ENCODE data around the gene SLC30A10.
"Not testable (repeated sequence)": the region's sequence is repeated elsewhere in the genome, so short reads cannot be mapped to it uniquely, and the experiment has no call there.

Gene SLC30A10

DNA sequence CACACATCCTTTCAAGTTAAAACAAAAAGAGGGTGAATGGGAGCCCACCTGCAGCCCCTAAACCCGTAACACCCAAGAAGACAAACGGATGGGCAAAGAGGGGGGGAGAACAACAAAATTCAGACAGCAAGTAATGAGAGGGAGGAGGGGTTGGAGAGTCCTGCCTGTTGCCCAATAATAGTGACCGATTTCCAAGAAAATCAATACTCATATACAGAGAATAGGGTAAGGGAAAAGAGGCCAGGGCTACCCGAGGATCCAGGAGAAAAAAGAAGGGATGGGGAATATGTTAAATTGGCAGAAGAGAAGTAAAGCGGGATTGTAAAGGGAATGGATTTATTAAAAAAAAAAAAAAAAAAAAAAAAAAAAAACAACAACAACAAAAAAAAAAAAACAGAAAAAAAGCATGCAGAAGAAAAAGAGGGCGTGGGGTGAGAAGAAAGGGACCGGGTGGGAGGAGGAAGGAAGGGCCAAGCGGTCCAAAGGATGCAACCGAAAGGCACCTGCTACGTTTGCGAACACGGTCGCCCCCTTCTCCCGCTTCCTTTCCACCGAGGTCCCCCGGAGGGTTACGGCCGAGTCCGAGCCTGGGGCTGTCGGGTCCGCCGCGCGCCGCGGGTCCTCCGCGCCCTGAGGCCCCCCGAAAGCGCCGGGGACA lies 930 bp downstream of the SLC30A10 start:
- DNase-seq (ENCODE audit: low spot score), result no peak

DNA sequence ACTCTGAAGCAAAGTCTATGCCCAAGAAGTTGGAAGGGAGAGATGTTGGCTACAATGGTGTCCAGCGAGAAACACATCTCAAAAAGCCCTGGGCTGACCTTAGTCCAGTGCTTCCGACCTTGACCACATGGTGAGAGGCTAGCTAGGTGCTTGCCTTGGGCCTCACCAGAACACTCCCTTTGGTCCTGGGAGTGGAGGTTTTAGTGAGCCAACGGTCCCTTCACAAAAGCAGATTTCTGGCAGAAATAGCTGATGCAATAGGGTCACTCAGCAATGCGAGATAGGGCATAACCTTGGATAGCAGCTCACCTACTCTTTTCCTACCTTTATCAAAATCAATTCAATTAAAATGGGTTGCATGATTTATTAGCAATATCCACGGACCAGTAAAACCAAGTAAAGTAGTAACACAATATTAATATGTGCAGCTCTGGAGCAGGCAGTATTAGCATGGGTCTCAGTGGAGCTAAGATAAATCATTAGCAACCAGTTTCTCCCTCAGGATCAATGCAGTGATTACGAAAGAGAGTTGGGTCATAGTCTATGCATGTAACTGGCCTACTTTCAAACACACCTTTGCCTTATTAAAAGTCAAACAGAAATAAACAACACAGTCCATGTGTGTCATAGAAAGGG lies 1.9 kb downstream of the SLC30A10 start:
- DNase-seq (ENCODE audit: low spot score), result no peak

DNA sequence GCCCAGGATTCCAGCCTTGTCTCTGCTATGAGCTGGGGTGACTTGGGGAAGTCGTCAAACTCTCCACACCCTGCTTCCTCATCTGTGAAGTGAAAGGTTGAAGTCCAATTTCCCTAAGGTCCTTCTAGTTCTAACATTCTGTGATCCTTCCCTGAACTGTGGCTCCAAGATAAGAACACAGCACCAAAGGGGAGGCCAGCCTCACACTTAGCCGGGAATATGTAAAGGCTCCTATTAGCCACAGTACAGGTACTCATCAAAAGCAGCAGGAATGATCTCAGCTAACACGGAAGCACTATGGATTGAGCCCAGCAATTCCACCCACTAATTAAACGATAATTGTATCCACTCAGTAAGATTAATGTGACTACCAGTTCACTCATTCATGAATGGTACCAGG lies 4.0 kb downstream of the SLC30A10 start:
- DNase-seq (ENCODE audit: low spot score), result no peak

DNA sequence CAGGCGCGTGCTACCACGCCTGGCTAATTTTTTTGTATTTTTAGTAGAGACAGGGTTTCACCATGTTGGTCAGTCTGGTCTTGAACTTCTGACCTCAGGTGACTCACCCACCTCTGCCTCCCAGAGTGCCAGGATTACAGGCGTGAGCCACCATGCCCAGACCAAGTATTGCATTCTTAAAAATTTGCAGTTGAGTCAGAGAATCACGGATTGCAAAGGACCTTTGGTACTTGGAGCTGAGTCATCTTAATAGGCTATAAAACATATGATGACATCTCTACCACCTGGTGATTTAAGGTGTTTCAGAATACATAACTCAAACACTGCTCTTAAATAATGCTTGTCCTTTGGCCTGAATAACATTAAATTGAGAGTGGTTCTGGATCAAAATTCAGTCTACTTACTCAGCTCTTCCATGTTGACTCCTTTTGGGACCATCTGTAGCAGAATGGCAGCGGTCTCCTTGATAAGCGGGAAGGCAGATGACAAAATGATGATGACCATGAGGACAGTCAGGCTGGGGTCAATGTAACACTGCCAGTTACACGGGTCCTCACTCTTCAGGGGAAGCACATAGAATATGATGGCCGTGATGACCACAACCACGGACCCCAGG lies 10.4 kb downstream of the SLC30A10 start:
- DNase-seq (ENCODE audit: low spot score), result no peak

DNA sequence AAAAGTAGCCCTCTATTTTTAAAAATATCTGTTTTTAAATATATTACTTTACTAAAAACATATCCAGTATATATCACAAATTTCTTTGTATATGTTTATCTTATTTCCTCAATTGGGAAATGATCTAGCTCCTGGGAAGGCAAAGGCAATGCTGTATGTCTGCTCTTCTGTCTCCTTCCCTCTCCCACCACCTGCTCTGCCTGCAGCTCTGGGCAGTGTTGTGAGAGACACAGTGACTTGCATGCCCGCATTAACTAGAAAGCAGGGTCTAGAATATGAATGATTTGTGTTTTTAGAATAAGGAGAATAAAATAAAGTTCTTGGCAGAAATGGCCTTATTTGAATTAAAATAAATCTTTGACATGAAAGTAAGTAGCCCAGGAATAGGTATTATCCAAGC lies 11.1 kb downstream of the SLC30A10 start:
- no peak for DNase-seq (ENCODE audit: low spot score)

DNA sequence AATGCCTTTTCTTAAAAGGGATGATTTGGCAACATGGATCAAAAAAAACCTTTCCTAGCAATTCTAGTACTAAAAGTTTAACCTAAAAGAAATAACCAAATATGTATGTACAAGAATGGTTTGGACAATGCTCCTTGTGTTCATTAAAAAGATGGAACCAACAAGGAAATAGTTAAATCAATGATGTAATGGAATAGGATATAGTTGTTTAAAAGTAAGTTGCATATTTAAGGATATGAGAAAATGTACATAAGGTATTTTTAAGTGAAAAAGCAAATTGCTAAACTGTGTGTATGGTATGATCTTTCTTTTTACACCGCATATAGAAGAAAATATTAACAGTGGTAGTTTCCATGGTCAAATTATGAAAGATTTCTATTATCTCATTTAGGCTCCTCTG lies 12.1 kb downstream of the SLC30A10 start:
- no peak for DNase-seq (ENCODE audit: low spot score)

DNA sequence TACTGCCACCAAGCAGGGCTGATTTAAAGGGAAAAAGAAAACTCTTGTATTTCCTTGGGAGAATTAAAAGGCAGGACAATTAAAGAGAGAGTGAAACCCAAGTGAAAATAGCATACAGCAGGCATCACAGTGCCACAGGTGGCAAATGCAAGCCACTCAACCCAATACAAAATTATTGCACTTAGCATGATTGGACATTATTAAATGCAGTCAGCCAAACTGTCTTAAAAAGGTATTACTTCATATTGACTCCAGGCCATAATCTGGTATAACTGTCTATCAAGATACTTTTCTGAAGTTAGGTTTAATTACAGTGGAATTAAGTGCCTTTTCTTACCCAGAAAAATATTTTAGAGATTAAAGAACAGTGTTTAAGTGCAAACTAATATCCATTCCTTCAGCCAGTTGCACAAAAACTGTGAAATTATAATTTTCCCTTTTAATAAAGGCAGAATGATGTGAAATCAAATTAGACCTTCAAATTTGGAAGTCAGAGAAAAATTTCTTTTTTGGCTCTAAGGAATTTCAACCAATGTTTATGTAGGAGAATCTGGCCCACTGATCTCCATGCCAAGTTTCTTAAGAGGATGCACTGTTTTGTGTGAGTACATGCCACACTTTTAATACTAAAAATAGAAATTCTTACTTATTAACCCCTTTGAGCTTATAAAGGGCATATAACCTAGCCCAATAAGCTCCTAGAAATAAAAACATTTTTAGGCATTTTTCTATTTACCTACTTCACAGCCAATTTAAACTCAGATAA lies 15.2 kb downstream of the SLC30A10 start:
- DNase-seq (ENCODE audit: low spot score), result no peak

DNA sequence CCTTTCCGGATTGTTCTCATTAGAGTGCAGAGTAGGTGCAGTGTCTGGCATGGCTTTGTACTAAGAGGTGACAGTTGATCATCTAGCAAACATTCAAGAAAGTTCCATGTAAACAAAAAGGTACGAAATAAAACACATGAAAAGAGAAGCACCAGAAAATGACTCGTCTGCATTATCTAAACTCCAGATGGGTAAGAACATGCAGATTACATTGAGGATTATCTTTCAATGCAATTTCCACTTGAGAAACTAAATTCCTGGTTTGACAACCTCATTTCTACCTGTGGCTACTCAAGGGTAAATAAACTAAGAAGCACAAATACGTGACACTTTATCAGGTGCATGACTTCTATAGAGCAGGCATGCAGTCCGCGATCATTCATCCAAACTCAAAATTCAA lies 17.6 kb downstream of the SLC30A10 start:
- DNase-seq (ENCODE audit: low spot score), result no peak

DNA sequence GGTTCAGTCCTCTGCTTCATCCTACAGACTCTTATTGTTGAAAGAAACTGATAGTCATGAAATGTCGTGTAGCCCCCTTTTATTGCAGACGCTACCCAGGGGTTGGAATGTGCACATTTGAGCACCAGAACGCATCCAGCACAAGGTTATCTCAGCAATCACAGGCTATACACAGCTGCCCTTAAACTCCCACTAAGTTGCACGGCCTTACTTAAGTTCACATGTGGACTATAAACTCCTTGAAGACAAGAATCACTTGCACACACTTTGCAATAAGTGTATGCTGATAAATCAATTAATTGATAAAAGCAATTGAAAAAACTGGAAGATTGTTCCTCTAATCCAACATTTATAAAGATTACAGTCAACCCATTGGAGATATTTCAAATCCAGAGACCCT lies 18.9 kb downstream of the SLC30A10 start:
- no peak for DNase-seq (ENCODE audit: low spot score)

DNA sequence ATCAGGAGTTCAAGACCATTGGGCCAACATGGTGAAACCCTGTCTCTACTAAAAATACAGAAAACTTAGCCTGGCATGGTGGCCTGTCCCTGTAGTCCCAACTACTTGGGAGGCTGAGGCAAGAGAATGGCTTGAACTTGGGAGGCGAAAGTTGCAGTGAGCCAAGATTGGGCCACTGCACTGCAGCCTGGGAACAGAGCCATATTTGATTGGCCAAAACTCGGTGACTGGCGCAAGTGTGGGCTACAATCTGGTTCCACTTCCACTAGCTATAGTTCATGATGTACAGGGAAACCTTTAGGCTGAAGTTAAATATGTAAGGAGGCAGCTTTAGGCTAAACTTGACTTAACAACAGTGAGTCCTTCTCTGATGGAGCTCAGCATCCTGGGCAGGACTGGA lies 20.2 kb downstream of the SLC30A10 start:
- DNase-seq (ENCODE audit: low spot score), result no peak

DNA sequence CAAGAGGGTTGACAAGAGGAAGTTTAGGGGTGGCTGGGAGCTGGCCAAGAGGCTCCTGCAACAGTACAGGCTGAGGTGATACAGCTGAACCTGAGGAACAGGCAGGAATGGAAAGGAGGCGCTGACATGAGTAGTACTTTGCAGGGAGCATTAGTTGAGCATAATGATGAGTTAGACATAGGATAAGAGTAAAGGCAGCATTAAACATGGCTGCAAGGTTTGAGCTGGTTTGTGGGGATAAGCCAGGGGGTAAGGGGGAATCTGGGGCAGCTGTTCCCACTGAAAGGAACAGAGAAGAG lies 20.6 kb downstream of the SLC30A10 start:
- no peak for DNase-seq (ENCODE audit: low spot score)

DNA sequence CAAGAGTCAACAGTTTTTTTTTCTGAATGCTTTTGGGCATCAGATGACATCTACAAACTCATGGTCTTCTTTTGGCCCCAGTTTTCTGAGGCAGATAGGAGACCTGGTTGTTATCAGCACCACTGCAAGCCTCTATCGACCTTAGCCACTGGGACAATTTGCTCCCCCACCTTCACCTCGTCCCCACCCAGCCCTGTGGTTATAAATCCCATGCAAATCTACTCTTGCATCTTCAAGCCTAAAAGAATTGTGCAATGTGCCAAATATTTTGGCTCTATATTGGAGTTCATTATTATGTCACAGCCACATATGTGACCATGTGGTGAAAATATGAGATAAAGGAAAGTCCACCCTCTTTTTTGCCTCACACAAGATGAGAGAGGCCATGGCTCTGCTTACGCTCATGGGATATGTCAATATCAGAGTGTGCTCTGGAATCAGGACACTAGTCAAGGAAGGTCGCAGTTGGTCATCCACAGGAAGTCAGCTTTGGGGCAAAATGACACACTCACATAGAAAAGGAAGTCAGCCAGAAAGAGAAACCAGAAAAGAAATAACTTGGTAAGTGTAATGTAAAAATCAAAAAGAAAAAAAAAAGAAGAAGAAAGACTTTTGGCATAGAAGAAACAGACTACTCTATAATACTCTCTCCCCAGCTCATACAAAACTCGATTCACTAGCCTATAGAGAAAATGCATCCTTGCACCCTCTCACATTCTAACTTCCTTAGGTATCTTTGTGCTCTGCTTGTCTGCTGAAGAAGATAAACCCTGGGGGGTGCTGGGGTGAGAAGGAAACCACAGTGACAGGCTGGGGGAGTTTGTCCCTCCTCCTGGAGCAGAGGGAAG lies 21.2 kb downstream of the SLC30A10 start:
- DNase-seq (ENCODE audit: low spot score), result no peak

DNA sequence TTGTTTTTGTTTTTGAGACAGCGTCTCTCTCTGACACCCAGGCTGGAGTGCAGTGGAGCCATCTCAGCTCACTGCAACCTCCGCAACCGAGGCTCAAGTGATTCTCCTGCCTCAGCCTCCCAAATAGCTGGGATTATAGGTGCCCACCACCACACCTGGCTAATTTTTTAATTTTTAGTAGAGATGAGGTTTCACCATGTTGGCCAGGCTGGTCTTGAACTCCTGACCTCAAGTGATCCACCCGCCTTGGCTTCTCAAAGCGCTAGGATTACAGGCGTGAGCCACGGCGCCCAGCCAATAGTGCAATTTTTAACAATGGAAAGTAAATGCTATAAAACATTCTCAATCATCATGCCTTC lies 21.8 kb downstream of the SLC30A10 start:
- not testable (repeated sequence) for DNase-seq (ENCODE audit: low spot score)

DNA sequence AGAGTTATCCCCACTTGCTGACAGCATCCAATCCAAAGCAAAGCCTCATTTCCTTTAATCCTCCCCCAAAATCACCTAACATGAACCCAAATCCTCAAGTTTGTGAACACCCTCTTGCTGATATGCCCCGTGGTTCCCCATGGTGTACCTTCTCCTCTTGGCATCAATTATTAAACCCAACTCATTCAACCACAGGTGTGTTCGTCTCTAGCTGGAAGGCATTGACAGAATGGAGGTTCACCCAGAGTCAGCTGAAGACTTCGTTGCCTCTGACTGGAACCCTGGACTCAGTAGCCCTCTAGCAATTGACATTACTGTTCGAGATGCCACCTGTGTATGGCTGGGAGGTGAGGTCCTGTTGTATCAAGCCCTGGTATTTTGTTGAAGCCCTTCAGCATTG lies 22.8 kb downstream of the SLC30A10 start:
- DNase-seq (ENCODE audit: low spot score), result no peak

DNA sequence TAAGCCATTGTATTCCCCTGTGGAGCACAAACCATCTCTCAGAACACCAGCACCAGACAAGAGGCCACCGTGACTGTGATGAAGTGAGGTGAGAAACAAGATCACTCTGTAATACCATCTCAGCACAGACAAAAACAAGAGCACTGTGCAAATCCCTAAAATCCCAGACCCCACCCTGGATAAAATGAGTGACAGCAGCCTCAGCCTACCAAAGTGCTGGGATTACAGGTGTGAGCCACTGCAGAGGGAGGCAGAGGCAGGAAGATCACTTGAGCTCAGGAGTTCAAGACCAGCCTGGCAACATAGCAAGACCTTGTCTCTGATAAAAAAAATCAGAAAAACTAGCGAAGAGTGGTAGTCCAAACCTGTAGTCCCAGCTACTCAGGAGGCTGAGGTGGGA lies 23.4 kb downstream of the SLC30A10 start:
- no peak for DNase-seq (ENCODE audit: low spot score)

DNA sequence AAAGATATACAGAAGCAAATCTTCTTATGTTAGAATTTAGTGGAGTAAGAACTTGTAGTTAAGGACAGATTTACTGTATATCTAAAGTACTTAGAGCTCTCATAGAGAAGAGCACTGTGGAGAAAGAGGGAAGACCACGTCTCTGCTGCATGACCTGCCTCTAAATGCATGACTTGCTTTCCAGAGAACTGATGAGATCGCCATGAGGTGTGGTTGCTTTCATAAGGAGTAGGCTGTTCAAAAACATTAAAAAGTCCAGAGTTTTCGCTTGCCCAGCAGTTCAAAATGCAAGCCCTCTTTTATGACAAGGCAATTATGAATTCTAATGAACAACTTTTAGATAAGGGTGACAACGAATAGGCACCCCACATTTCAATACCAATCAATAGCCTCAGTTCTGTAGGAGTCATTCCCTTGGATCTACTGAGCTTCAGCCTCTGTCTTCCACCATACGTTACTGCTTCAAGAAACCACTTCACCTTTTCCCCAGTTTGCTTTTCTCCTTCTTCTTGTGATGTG lies 24.9 kb downstream of the SLC30A10 start:
- DNase-seq (ENCODE audit: low spot score), result no peak

DNA sequence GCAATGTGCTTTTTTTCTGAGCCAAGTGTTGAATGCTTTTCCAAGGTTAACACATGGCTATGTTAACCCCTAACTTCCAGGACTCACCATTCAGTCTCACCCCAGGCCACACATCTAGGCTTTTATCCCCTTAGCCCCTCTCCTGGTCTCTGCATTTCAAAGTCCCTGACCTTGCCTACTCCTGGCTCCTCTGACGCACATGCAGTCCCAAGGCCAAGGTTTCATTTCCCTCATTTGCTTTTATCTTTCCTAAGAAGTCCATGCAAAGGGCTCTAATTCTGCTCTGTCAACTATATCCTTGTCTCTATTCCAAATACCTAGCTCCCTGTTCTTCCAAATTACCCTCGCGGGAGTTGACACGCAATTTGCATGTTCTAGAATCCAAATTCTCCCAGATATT lies 25.4 kb downstream of the SLC30A10 start:
- DNase-seq (ENCODE audit: low spot score), result no peak

DNA sequence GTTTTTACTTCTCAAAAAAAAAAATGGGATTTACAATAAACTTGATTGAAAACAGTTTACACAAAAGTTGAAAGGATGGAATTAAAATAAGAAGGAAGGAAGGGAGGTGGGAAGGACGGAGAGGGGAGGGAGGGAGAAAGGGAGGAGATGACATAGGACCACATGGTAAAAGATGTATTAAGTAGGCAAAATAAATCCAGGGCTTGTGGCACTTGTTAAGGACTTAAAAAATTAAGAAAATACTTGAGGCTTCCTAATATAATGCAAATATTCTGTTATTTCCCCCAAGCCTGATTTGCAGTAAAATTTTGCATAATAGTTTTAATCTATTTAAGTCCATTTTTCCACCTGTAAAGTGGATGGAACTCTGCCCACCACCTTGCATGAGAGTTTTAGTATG lies 27.5 kb downstream of the SLC30A10 start:
- DNase-seq (ENCODE audit: low spot score), result no peak

DNA sequence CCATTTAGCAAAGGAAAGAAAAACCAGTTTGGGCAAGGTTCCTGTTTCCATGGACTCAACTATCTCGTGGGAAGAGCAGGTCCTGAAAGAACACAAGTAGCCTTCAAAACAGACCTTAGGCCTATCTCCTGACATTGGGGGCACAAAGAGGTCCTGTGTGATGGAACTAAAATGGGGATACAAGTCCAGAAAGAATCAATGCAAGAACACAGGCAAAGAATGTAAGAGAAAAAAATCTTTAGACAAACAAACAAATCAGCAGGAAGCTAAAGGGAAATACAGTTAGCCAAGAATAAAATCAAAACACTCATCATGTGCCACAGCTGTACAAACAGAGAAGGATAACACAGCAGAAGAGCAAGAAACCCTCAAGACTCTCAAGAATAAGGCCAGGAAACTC lies 28.2 kb downstream of the SLC30A10 start:
- no peak for DNase-seq (ENCODE audit: low spot score)

DNA sequence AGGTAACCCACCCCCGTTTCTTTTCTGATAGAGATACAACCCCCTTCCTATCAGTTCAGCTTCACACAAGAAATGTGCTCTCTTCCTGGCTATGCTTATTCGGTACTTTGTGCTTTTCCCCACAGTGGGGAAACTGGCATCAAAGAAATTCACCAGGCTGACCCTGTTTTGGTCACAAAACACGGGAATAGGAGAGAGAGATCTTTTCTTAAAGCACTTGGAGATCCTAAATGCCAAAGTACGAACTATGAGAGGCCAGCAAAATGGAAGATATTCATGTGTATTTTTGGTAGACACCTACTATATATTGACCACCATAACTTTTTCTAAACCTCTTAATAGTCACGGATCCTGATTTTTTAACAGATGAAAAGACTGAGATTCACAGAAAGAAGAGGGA lies 30.0 kb downstream of the SLC30A10 start:
- no peak for DNase-seq (ENCODE audit: low spot score)

DNA sequence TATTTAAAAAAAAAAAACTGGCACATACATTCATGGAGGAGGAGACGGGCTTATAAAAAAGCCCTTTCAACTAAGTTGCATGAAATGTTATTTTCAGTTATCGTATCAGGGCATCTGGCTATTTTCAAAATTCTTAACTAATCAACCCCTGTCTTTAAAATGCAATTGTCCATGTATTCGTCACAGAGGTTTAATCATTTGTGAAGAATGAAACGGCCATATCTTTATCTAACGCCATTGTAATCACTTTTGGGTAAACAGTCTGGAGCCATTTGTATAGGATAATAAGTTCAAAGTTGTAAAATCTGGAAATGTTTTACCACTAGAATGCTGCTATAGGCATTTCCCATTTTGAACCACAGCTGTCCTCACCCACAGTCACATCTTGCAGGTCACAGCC lies 30.4 kb downstream of the SLC30A10 start:
- DNase-seq (ENCODE audit: low spot score), result no peak

DNA sequence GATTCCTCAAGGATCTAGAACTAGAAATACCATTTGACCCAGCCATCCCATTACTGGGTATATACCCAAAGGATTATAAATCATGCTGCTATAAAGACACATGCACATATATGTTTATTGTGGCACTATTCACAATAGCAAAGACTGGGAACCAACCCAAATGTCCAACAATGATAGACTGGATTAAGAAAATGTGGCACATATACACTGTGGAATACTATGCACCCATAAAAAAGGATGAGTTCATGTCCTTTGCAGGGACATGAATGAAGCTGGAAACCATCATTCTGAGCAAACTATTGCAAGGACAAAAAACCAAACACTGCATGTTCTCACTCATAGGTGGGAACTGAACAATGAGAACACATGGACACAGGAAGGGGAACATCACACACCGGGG lies 36.1 kb downstream of the SLC30A10 start:
- DNase-seq (ENCODE audit: low spot score), result not testable (repeated sequence)

Measured in AG08396 (cell line).